GM12874 (cell line): Measurements from ENCODE around the gene HPCA.

Experiments
- CTCF ChIP-seq: IDR thresholded peaks from 2 replicates; pipeline ENCODE4 v1.5.1; 2011; ENCODE audit warnings: low read depth, mild to moderate bottlenecking, control low read depth, low read length, moderate library complexity; ENCODE audit not compliant: insufficient read depth

The HPCA gene

GRCh38 chr1:32918179-32918578 is 31.9 kb downstream of the HPCA start:
- no peak for TF ChIP-seq CTCF

- no peak for TF ChIP-seq CTCF
Measured at GRCh38 chr1:32919811-32920733, 33.8 kb downstream of the HPCA start.

- no peak for TF ChIP-seq CTCF
Measured at GRCh38 chr1:32920833-32921232, 34.5 kb downstream of the HPCA start.

GRCh38 chr1:32924881-32925344 is 38.6 kb downstream of the HPCA start:
- TF ChIP-seq CTCF = no peak

GRCh38 chr1:32925403-32926162 is 39.3 kb downstream of the HPCA start:
- 0 out of 2 replicates have a peak, but pooled peaks have one; percentile 10 for TF ChIP-seq CTCF

GRCh38 chr1:32926562-32926961 is 40.3 kb downstream of the HPCA start:
- no peak for TF ChIP-seq CTCF

GRCh38 chr1:32927441-32927840 is 41.1 kb downstream of the HPCA start:
- TF ChIP-seq CTCF = no peak
